Stimulated activated CD4-positive, alpha-beta T cell treated with anti-CD3 and anti-CD28 coated beads, TNF-alpha, amount 100 ng/mL, for 4 hours (primary cell): ENCODE measurements around the gene ADARB2.

Source experiments
- DNase-seq, 3 experiments: peaks; one replicate each; pipeline ENCODE4 v3.0.0-alpha.2; 2020; ENCODE audit warnings: low read depth in 3 of 3

ADARB2 gene

DNA sequence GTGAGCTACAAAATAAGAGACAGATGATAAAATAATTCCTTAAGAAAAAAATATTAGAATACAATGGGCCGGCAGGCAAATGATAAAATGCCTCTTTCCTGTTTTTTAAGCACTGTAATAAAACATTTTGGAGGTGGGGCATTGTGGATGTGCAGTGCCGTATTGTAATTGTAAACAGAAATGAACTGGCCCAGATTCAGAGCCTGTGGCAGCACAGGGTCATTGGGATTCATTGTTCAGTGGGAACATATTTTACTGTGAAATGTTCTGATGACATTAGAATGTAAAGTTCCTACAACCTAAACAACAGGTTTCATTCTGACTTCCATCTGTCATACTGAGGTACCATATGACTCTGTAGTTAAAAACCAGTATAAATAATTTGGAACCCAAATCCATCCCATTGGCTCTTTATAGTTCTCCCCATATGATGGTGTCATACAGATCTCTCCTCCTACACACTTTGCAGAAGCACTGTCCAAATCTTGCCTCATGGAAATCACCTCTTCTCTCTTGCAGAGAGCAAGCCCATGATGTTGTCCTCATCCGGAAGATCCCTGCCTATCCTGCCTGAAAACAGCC lies 416.5 kb downstream of the ADARB2 start:
- no peak for DNase-seq

DNA sequence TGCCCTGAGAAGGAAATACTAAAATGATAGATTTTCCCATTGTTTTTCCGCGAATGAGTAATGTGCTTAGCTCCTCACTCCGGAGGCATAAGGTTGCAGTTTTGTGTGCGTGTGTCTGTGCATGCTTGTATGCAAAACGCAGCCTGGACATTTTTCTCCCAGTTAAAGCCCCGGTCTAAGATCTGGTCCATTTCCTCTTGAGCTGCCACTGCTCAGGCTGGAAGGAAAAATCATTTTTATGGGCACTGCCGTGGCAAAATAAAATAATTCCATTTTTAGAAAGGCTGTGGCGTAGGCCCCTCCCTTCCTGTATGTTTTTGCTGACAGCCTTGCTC lies 420.5 kb downstream of the ADARB2 start:
- no peak for DNase-seq

DNA sequence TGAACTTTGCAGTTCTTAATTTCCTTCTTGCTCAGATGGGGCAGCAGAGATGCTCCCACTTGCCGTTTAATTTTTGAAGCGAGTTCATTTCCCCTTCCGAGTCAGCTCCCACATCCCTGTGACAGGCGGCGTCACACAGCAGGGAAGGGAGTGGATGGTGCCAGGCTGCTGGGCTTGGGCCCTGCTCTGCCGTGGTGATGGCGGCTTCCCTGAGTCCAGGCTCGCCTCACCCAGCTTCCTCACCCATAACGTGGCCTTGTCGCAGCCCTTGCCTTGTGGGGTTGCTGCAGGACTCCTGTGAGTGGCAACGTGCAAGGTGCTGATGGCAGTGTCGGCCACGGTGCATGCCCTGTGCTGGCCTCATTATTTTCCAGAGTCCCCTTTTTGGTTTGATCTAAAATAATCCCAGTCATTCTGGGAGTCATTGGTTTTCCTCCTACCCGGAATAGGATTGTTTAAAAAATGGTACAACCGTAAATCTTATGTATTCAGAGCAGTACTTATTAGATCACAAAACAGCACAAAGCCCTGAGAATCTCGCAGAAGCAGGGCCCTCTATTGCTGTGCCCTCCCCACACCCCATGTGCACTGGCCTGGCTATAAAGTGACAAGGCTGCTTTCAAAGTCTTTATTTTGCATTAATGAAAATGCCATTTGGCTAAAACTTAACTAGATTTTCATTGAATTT lies 421.1 kb downstream of the ADARB2 start:
- DNase-seq, result no peak

DNA sequence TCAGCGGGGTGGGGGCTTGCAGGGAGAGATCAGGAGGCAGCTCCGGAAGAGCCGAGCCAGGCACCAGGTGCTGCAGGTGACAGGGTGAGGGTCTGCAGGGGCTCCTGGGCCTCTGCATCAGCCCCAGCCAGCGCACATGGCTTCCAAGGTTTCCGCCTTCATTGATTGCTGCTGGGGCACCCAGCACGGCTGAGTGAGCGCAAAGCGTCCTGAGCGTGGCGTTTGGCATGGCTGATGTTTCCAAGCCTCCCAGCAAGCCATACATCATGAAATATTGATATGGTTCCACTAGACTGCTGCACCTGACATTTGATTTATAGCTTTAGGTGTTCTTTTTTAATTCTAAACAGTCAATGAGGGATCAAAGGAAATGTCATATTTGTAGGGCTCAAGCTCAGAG lies 422.1 kb downstream of the ADARB2 start:
- no peak for DNase-seq

DNA sequence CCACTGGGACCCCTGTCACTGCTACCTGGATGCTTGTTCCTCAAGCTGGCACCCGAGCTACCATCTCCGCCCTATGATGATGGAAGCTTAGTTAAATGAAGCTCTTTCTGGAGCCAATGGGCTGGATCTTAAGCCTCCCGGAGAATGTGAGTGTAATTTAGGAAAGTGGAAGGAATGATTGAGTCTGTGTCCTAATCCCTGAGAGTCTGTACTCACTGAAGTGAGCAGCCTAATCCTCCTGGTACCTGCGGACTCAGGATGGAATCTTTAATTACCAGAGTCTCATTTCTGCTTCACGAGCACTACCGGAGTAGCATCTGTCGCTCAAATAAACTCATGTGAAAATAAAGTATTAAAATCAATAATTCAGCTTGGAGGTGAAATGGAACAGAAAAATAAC lies 425.6 kb downstream of the ADARB2 start:
- no peak for DNase-seq

DNA sequence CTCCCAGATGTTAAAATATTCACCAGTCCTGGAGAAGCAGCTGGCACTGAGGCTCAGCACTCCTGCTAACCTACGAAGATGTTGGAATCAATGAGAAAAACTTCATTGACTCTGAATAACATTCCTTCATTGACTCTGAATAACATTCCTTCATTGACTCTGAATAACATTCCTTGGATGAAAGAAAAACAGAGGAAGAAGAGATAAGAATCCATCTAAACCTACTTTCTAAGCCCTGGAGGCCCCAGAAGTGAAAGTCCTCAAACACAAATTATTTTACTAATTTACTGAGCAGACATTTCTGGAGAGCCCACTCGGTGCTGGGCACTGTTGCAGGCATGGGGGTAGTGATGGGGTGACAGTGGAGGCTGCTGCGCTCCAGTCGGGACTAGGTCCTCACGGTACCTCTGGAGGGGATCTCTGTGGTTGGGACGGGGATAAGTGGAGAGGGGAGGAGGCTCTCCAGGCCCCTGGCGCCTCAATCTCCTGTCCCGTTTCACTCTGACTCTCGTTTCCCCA lies 427.0 kb downstream of the ADARB2 start:
- DNase-seq, result no peak

DNA sequence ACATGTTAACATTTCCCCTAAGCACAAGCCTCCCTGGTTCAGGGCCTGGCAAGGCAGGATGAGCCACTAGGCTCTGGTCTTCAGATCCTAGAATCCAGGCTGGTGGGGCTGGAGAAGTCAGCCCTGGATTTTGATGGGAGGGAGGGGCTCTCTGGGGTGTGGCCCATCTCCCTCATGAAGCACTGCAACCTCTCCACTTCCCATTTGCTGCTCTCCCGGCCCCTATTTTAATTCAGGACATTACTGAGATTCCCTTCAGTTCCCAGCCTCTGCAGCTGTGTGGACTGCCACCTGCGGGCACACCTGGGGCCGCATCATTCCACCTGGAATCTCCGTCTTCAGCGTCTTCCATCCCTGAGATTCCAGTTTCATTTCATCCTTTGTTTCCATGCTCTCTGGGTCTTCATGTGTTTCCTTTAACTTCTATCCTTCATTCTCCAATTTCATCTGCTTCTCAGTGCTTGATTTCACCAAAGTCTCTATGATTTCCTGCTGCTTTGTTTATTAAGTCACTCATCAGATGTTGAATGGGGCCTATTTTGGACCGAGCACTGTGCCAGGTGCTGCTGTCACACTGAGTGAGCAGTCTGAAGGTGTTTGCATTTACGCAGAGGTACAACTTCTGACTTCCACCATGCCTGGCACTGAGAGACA lies 427.6 kb downstream of the ADARB2 start:
- DNase-seq, result no peak

DNA sequence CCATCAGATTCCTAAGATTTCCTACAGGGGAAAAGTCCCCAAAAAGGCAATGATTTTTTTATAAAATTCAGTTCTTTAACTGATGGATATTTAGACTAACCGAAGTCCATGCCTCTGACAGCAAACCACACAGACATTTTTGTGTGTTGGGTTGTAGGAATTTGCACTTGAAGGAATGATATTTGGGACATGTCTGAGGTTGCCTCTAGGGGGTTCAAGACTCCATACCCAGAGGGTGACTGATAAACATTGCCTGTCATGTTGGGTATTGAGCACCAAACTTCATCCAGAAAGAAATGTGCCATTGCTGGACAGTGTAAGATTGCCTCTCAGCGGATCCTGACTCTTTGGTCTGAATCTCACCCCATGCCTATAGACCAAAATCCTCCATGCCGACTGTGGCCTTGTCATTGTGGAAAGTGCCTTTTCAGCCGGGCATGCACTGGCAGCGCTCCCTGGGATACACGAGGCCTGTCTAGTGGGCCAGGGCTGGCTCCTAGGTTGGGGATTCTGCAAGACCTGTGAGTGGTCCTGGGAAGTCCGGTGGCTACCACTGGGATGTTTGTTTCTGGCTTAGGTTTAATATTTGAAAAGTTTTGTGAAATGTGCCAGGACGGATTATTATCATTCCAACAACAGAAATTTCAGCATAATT lies 428.2 kb downstream of the ADARB2 start:
- DNase-seq, result no peak

DNA sequence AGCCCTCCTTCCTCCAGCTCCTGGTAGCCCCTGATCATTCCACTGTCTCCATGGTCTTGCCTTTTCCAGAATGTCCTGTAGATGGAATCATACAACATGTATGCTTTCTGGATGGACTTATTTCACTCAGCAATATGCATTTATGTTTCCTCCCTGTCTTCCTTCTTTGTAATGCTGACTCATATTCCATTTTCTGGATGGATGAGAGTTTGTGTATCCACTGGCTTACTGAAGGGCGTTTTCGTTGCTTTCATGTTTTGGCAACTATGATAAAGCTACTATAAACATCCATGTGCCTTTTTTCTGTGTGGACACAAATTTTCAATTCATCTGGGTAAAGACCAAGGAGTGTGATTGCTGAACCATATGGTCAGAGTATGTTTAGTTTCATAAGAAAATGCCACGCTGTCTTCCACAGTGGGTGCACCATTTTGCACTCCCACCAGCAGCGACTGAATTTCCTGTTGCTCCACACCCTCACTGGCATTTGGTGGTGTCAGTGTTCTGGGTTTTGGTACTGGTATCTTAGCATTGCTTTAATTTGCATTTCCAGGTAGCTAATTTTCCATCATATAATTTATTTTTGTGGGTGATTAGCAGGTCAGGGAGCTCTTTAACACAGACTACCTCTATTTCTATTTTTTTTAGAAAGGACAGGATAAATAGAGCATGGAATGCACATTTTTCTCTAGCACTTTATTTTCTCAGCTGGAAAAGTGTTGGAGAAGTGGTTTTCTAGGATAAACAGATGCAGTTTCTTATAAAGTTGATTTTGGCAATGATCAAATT lies 429.0 kb downstream of the ADARB2 start:
- no peak for DNase-seq

DNA sequence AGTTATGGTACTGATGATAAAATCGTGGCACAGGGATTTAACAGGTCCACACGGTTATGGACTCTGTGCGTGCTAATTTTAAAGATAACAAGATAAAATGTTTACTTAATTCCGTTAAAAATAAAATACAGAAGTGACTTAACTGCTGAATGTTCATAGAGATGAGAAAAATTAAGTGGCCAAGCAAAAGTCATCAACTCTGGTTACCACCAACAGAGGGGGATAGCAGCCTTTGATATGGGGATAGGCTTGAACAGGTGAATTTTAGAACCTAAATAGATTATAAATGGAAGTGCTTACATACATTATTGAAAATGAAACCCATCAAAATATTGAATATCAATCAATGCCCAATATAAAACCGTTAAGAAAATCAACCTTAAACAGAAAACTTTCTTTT lies 436.2 kb downstream of the ADARB2 start:
- DNase-seq, result no peak

DNA sequence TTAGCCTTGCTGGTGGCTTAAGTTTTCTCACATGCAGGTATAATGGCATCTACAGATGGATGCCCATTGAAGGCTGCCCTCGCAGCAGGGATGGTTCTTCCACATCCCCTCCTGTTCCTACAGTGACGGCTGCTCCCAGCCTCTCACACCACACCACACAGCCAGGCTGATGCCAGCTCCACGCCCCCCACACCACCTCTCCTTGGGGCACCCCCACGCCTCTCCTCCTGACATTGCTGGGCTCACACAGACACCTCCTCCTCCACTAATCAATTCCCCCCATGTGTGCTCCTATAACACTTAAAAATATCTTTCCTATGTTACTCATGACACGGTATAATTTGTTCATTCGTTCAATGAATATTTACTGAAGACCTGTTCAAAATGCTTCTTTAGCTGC lies 437.1 kb downstream of the ADARB2 start:
- no peak for DNase-seq

DNA sequence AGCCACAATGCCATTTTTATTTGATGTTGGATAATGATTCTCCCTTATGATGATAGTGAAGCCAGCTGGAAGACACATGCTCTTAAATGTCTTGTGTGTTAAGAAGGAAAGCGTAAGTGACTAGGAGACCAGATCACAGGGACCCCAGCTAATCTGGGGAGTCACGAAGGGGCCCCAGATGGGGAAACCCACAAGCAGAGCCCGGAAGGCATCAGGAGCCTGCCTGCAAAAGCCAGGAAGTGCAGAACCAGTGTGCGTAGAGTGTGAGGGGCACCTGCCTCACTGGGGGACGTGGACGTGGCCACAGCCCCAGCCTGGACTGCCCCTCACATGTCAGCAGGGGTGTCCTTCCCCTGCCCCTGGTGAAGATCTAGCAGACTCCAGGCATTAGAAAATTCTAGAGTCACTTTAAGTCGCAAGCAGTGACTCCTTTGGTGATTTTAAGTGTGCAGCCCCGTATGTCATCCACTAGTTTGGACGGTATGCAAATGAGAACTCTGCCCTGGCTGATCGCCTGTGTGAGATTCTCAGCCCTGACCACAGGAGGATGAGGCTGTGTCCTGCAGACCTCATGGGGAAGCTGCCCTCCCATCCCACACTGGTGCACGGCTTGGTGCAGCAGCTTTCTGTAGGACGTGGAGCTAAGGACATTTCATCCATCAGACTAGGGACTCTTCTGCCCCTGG lies 438.1 kb downstream of the ADARB2 start:
- no peak for DNase-seq

DNA sequence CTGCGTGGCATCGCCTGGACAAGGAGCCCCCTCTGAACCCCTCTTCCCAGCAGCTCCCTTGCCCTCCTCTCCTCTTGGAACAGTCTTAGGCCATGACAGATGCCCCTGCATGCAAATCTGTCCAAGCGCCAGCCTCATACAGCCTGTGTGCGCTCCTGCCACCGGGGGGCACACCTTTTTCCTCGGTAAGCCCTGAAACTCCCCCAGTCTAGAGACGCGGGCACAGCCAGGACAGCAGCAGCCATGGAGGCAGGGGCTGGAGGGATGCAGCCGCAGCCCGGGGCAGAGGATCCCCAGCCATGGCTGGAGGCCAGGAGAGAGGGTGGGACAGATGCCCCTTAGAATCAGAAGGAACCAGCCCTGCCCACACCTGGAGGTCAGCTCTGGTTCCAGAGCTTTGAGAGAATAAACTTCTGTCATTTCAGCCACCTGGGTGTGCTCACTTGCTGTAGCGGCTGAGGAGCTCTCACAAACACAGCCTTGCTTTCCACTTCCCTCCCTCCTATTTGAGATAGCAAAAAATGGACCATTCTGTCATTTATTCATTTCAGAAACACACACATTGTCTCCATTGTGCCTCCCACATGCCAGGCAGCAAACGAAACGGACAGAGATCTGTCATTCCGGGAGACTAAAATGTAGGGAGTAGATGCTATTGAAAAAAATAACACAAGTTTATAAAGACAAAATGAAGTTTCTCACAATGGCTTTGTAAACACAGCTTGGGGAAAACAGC lies 439.6 kb downstream of the ADARB2 start:
- DNase-seq, result no peak

DNA sequence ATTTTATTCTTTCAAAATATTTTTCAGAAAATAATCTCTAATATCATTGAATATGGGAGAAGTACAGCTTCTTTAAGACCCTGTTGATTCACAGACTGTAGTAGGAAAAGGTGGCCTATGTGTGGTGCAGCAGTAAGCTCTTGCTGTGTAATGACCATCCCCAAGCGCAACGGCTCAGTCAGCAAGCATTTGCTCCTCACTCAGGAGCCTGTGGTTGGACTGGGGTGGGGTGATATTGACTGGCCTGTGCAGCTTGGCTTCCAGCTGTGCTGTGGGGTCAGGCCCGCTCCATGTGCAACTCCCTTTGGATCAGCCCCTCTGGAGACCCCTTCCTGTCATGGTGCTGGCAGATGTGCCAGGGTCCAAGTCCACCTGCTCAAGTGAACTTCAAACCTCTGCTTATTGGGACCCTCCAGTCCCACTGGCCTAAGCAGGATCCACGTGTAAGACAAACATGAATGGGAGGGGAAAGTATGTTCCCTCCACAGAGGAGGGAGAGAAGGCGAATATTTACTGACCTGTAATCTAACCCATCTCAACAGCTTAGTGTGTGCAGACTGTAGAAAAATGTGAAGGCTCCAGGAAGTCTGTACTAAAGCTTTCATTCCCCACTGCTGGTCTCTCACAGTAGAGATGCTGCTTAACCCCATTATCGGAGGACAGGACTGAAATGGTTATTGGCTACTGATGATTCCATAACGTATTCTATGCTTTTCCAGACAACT lies 441.4 kb downstream of the ADARB2 start:
- no peak for DNase-seq

DNA sequence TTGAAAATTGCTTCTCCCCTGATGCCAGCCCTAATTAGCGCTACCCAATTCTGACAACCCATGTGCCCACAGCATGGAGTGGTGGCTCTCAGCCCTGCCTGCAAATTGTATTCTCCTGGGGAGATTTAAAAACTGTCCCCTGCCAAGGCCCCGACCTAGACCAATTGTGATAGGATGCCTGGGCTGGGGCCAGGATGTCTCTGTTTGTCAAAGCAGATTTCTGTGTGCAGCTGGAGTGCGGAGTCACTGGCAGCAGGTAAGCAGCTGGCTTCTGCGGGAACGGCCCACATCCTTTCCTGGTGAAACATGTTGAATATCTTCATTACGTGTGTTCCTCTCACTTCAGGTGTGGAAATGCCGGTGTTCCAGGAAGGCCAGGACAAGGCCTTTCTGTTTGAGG lies 442.6 kb downstream of the ADARB2 start:
- no peak for DNase-seq

DNA sequence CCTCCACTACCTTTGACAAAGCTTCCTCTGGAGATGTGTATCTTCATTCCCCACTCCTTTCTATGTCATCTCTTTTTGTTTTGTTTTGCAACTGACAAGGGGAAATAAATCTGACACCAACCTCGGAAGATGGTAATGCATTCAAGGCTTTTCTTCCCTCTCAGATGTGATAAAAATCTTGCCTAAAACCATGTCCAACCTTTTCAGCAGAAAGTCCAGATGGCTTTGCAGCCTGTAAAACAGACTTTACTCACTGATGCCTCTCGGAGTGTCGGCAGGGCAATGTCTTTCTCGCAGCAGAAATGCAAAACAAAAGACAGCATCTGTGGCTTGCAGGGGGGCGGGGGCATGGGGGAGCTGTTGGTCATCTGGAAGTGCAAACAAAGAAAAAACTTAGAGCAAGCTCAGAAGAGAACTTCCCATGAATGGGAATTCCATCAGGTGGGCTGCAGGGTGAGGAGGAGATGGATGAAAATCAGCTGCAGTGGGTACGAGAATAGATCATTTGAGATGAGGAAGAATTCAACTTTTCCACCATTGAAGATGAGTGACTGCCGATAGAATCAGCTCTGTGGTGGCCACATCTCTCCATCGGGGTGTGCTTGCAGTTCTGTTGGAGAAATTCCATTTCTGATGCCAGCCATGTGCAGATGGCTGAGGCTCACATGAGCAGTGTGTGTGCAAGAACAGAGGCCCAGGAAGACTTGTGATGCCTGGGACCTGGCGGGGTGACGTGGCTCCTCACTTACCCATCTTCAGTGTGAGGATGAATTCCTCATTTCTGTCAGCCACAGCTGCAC lies 443.5 kb downstream of the ADARB2 start:
- no peak for DNase-seq

DNA sequence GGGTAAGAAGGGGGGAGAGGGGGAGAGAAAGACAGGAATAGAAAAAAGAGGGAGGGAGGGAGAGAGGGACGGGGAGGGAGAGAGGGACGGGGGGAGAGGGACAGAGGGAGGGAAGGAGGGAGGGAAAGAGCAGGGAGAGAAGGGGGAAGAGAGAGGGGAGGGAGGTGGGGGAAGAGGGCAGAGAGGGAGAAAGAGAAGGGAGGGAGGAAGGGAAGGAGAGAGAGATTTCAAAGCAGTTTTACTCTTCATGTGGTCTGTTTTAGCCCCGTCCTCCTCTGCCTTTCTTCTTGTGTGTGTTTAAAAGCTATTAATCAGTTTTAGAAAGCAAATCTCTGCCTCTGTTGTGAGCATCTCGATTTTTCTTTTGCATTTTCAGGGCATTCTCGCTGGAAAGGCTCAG lies 444.2 kb downstream of the ADARB2 start:
- DNase-seq, result no peak

DNA sequence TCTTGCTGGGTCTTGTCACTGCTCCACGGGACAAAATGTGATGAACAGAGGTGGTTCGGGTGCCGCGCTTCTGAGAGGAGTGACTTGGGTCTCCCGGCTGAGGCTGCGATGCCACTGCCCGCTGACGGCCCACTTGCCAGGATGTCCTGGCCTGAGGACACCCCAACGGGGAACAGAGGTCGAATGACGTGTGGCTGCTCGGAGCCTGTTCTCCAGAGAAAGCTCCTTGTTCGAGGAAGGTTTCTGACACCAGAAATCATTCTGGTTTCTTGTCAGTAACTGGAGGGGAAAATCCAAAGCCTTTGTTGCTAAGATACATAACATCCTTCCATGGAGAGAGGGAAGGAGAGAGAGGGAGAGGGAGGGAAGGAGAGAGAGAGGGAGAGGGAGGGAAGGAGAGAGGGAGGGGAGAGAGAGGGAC lies 444.7 kb downstream of the ADARB2 start:
- no peak for DNase-seq
